B cell (primary cell): ENCODE data around the gene SLC37A1. TPM values are rescaled to one million over a fixed set of nuclear protein-coding genes. Genes with fewer than 3 reads are reported as not detected.

Experiments used
- ATAC-seq: fragments of 200-7000 bp; cut with Tn5 transposase; one replicate; pipeline ENCODE4 v1.10.0; 2021; ENCODE audit warnings: low read depth, mild to moderate bottlenecking, moderate number of reproducible peaks, moderate library complexity
- CTCF ChIA-PET: fragments of 350-600 bp; sonication (Branson Sonifier 250); formaldehyde crosslinking; loops from one replicate; lab custom pipeline; 2021; ENCODE audit warnings: antibody characterized with exemption, inconsistent platforms; lab: Charles Lee
- POLR2A ChIA-PET: fragments of 350-600 bp; sonication (Branson Sonifier 250); formaldehyde crosslinking; loops from one replicate; lab custom pipeline; 2021; ENCODE audit warnings: antibody characterized with exemption; lab: Charles Lee
- DNase-seq: peaks from one replicate; pipeline ENCODE4 v3.0.0; 2013
- H2AFZ ChIP-seq: 2 replicates; pipeline ENCODE4 v1.6.1; 2012; ENCODE audit warnings: mild to moderate bottlenecking, low read depth, low read length; ENCODE audit not compliant: insufficient read depth, poor library complexity, severe bottlenecking
- H3K27ac ChIP-seq, 2 donors: 1 replicate in 1 of 2; 2 replicates in 1 of 2; pipeline ENCODE4 v1.5.1; 2012 to 2013; ENCODE audit warnings: low read length in 2 of 2, mild to moderate bottlenecking in 2 of 2, moderate library complexity in 1 of 2
- H3K27me3 ChIP-seq, 4 experiments: fragments of 200-600 bp in 1 of 4; sonication (generic) in 1 of 4; replicated peaks in 1 of 4; 1 replicate in 2 of 4; 2 replicates in 2 of 4; pipeline versions ENCODE4 v1.6.1 to v1.7.0; 2013 to 2016; ENCODE audit warnings: low read length in 3 of 4, mild to moderate bottlenecking in 2 of 4, mixed read lengths in 1 of 4, moderate library complexity in 1 of 4; ENCODE audit not compliant: insufficient read depth in 4 of 4, control insufficient read depth in 3 of 4; ENCODE audit errors: control extremely low read depth in 1 of 4
- H3K36me3 ChIP-seq, 2 experiments: replicated peaks in 1 of 2; 1 replicate in 1 of 2; 2 replicates in 1 of 2; pipeline versions ENCODE4 v1.6.1 to v1.7.1; 2013; ENCODE audit warnings: low read length in 1 of 2; ENCODE audit not compliant: insufficient read depth in 2 of 2, control insufficient read depth in 1 of 2; ENCODE audit errors: control extremely low read depth in 1 of 2, extremely low read depth in 1 of 2
- H3K4me1 ChIP-seq, 2 donors: fragments of 200-600 bp in 1 of 2; sonication (generic) in 1 of 2; 1 replicate in 1 of 2; 2 replicates in 1 of 2; pipeline versions ENCODE4 v1.5.1 to v1.6.1; 2013 to 2017; ENCODE audit warnings: low read length in 2 of 2; ENCODE audit not compliant: control insufficient read depth in 2 of 2, insufficient read depth in 2 of 2
- H3K4me2 ChIP-seq: replicated peaks from 2 replicates; pipeline ENCODE3; 2012; ENCODE audit warnings: mild to moderate bottlenecking, low read depth, low read length; ENCODE audit not compliant: poor library complexity, severe bottlenecking
- H3K4me3 ChIP-seq, 5 experiments: fragments of 200-600 bp in 1 of 5; sonication (generic) in 1 of 5; 1 replicate in 3 of 5; 2 replicates in 2 of 5; pipeline versions ENCODE4 v1.5.1 to v1.7.0; 2011 to 2016; ENCODE audit warnings: low read length in 4 of 5, mild to moderate bottlenecking in 4 of 5, low read depth in 2 of 5, control low read depth in 1 of 5, moderate library complexity in 1 of 5; ENCODE audit not compliant: insufficient read depth in 1 of 5; ENCODE audit errors: control extremely low read depth in 1 of 5, extremely low read depth in 1 of 5
- H3K79me2 ChIP-seq: fragments of 200-600 bp; sonication (generic); one replicate; pipeline ENCODE4 v1.6.0; 2016; ENCODE audit warnings: low read length; ENCODE audit not compliant: control insufficient read depth, insufficient read depth
- H3K9ac ChIP-seq: fragments of 200-600 bp; sonication (generic); 2 replicates; pipeline ENCODE4 v1.6.1; 2017; ENCODE audit warnings: mild to moderate bottlenecking, low read length, moderate library complexity
- H3K9me3 ChIP-seq, 3 donors: one replicate each; pipeline versions ENCODE4 v1.6.1 to v1.7.1; 2013; ENCODE audit warnings: low read length in 2 of 3; ENCODE audit not compliant: control insufficient read depth in 2 of 3, insufficient read depth in 1 of 3; ENCODE audit errors: control extremely low read depth in 1 of 3
- H4K20me1 ChIP-seq: 2 replicates; pipeline ENCODE4 v1.6.0; 2012; ENCODE audit warnings: mild to moderate bottlenecking, low read length; ENCODE audit not compliant: insufficient read depth, control insufficient read depth, poor library complexity, severe bottlenecking
- H3K27ac Mint-ChIP-seq: one replicate; pipeline ENCODE4 v1.8.0; 2021; ENCODE audit warnings: mixed read lengths
- H3K27me3 Mint-ChIP-seq: one replicate; pipeline ENCODE4 v1.8.0; 2021; ENCODE audit warnings: mixed read lengths
- H3K4me1 Mint-ChIP-seq: one replicate; pipeline ENCODE4 v1.8.0; 2021; ENCODE audit warnings: mixed read lengths
- H3K4me3 Mint-ChIP-seq: one replicate; pipeline ENCODE4 v1.8.0; 2021; ENCODE audit warnings: mixed read lengths
- H3K9me3 Mint-ChIP-seq: one replicate; pipeline ENCODE4 v1.8.0; 2022; ENCODE audit warnings: mixed read lengths; ENCODE audit not compliant: insufficient read depth
- CTCF ChIP-seq: fragments of 200-600 bp; IDR thresholded peaks from one replicate; pipeline ENCODE4 v1.8.0; 2022; ENCODE audit warnings: antibody characterized with exemption, mild to moderate bottlenecking
- EZH2 ChIP-seq: IDR thresholded peaks from 2 replicates; pipeline ENCODE4 v1.6.1; 2012; ENCODE audit warnings: borderline replicate concordance, low read depth, mild to moderate bottlenecking, moderate library complexity, low read length; ENCODE audit not compliant: insufficient read depth, poor library complexity, severe bottlenecking
- WGBS: methylation state at CpG from one replicate; pipeline ENCODE4 v1.1.5; 2013; ENCODE audit warnings: missing lambda C conversion rate; ENCODE audit not compliant: insufficient coverage; 5-methylcytosine and 5-hydroxymethylcytosine counted together
- intact Hi-C: fragments of 100-400 bp; cut with micrococcal nuclease; formaldehyde crosslinking; loops from one replicate; pipeline ENCODE4 v1.10.0; 2022
- polyA plus RNA-seq: library from polyadenylated mRNA; depleted of rRNA; stranded (reverse); fragments of >200 nt; gene quantifications from 2 replicates; pipeline ENCODE4 v1.2.3, GENCODE V29; 2012
- total RNA-seq, 2 donors: library from RNA; stranded (reverse); fragments of 120-200 nt in 1 of 2; gene quantifications; 1 replicate in 1 of 2; 2 replicates in 1 of 2; pipeline versions ENCODE4 v1.2.3 to v1.2.4, GENCODE V29; 2013 to 2022

SLC37A1 gene
- total and polyA plus RNA-seq, 2 donors (not counting 1 experiment from before 2014, with no cell fraction given): 38.1 to 60.2 TPM

GRCh38 chr21:42514883-42515228 is 1.2 kb downstream of the SLC37A1 start:
- Histone ChIP-seq H3K27me3 (no peaks in the 10 kb centered on the region), H3K9ac (peak overlapping the region; percentile 92), H4K20me1 (peaks cover 4% of the 10 kb centered on the region), H3K27ac (peak overlapping the region; percentile 90 to 91), H3K4me2 (peak overlapping the region; percentile 92), H3K4me3 (peak overlapping the region; percentile 63 to 94 (median 84)), H3K79me2 (peaks cover 58% of the 10 kb centered on the region), H3K36me3 (peaks cover 1 to 28% of the 10 kb centered on the region in 2 experiments), H2AFZ (peak overlapping the region; percentile 61), H3K4me1 (peaks cover 14 to 26% of the 10 kb centered on the region in 2 donors), H3K9me3 (no peaks in the 10 kb centered on the region)
- ATAC-seq: no peak
- ChIA-PET POLR2A (interaction anchor here (1.1 kb wide), 1 partner anchor 11 kb away, joined by 4 read pairs; no protein-coding TSS in a partner anchor), CTCF (interaction anchor here (1.2 to 2.0 kb wide), 7 partner anchors 9 to 698 kb away, joined by 3 to 17 read pairs (median 6); no protein-coding TSS in a partner anchor)
- Mint-ChIP-seq H3K9me3 (no peaks in the 10 kb centered on the region), H3K27me3 (no peaks in the 10 kb centered on the region), H3K4me3 (peak overlapping the region; percentile 88), H3K27ac (peak overlapping the region; percentile 77), H3K4me1 (peaks cover 43% of the 10 kb centered on the region)
- no peak for DNase-seq
- TF ChIP-seq EZH2: no peak
- no peak for TF ChIP-seq CTCF
- intact Hi-C loops: loop anchor here (1.0 kb wide), 3 partner anchors 9 to 19 kb away; partner anchors contain the start of gene RSPH1
- no CpG with 5 or more reads among the region's 5 CpGs for WGBS

GRCh38 chr21:42515708-42516502 is 2.3 kb downstream of the SLC37A1 start:
- H3K27ac ChIP-seq: no peak overlapping the region
- H2AFZ ChIP-seq: no peak overlapping the region
- POLR2A ChIA-PET: no interaction called here
- Mint-ChIP-seq H3K27ac (peak overlapping the region; percentile 20), H3K27me3 (no peaks in the 10 kb centered on the region), H3K4me1 (peaks cover 50% of the 10 kb centered on the region), H3K4me3 (peak overlapping the region; percentile 88), H3K9me3 (no peaks in the 10 kb centered on the region)
- intact Hi-C loops: no loop called here
- H3K4me2 ChIP-seq: peak overlapping the region; percentile 92
- H3K27me3 ChIP-seq: no peaks in the 10 kb centered on the region
- DNase-seq (no peak), ATAC-seq (no peak)
- H3K9ac ChIP-seq: peak overlapping the region; percentile 92
- peaks cover 1 to 36% of the 10 kb centered on the region in 2 experiments for H3K36me3 ChIP-seq
- peaks cover 14 to 26% of the 10 kb centered on the region in 2 donors for H3K4me1 ChIP-seq
- H3K79me2 ChIP-seq: peaks cover 69% of the 10 kb centered on the region
- H4K20me1 ChIP-seq: peaks cover 4% of the 10 kb centered on the region
- 98% methylated on average over 8 of the region's 12 CpGs for WGBS
- peak overlapping the region in 1 of 5 experiments; percentile 94 for H3K4me3 ChIP-seq
- TF ChIP-seq EZH2 (no peak), CTCF (no peak)
- H3K9me3 ChIP-seq: no peaks in the 10 kb centered on the region
- CTCF ChIA-PET: interaction anchor here (1.0 to 2.0 kb wide), 4 partner anchors 10 to 49 kb away, joined by 3 to 10 read pairs (median 5); no protein-coding TSS in a partner anchor
